Measurements from ENCODE around the gene SLC25A3. TPM values are rescaled to one million over a fixed set of nuclear protein-coding genes. Genes with fewer than 3 reads are reported as not detected.

The SLC25A3 gene
- total RNA-seq, 1 donor from 2014 or later, result 619 TPM

- intact Hi-C loops (cut with micrococcal nuclease), result no loop called here
- Mint-ChIP-seq H3K27ac (peak overlapping the region; percentile 14), H3K4me1 (ENCODE audit: low read depth) (peaks cover 32% of the 10 kb centered on the region), H3K27me3 (ENCODE audit: low read depth) (no peaks in the 10 kb centered on the region), H3K9me3 (no peaks in the 10 kb centered on the region), H3K36me3 (ENCODE audit: low read depth) (peaks cover 28% of the 10 kb centered on the region), H3K4me3 (ENCODE audit: low read depth) (peak overlapping the region; percentile 97)
- DNase-seq (ENCODE audit: low spot score), result no peak
Observed at GRCh38 chr12:98646294-98647090, 53.0 kb downstream of the SLC25A3 start.

GRCh38 chr12:98651328-98651727 lies 57.8 kb downstream of the SLC25A3 start:
- Mint-ChIP-seq H3K36me3 (ENCODE audit: low read depth) (peaks cover 27% of the 10 kb centered on the region), H3K27ac (no peak overlapping the region), H3K9me3 (no peaks in the 10 kb centered on the region), H3K4me1 (ENCODE audit: low read depth) (peaks cover 26% of the 10 kb centered on the region), H3K27me3 (ENCODE audit: low read depth) (no peaks in the 10 kb centered on the region), H3K4me3 (ENCODE audit: low read depth) (no peak overlapping the region)
- DNase-seq (ENCODE audit: low spot score), result no peak
- intact Hi-C loops (cut with micrococcal nuclease), result loop anchor here (10.0 kb wide), 1 partner anchor 227 kb away; no protein-coding TSS in a partner anchor

- peaks cover 20% of the 10 kb centered on the region for H3K4me1 Mint-ChIP-seq (ENCODE audit: low read depth)
- DNase-seq (ENCODE audit: low spot score), result no peak
- no peak overlapping the region for H3K4me3 Mint-ChIP-seq (ENCODE audit: low read depth)
- intact Hi-C loops (cut with micrococcal nuclease), result loop anchor here (1.0 to 10.0 kb wide), 3 partner anchors 88 to 229 kb away; no protein-coding TSS in a partner anchor
- H3K36me3 Mint-ChIP-seq (ENCODE audit: low read depth), result peaks cover 32% of the 10 kb centered on the region
- no peaks in the 10 kb centered on the region for H3K9me3 Mint-ChIP-seq
- H3K27me3 Mint-ChIP-seq (ENCODE audit: low read depth), result no peaks in the 10 kb centered on the region
- no peak overlapping the region for H3K27ac Mint-ChIP-seq
Observed at GRCh38 chr12:98653866-98654493, 60.5 kb downstream of the SLC25A3 start.

Other genes starting within 250 kb of the SLC25A3 start
- 361 and 384 TPM in 2 replicates for gene TMPO, start 78.1 kb upstream of the SLC25A3 start, total RNA-seq
- gene IKBIP, start 51.1 kb downstream of the SLC25A3 start, total RNA-seq, result 39.9 and 41.1 TPM in 2 replicates
- gene APAF1, start 51.6 kb downstream of the SLC25A3 start, total RNA-seq, result 28.3 and 31.2 TPM in 2 replicates

All from activated T-helper 2 cell treated with anti-CD3 and anti-CD28 coated beads, Interferon-gamma antibody, Interleukin-2, Interleukin-4, amounts not matched to agents 10 μg/mL and 5 μg/mL and 100 μg/mL, durations not matched to agents 14 hours and 24 hours and 36 hours (primary cell).